NCI-H187 (cell line): Measurements from ENCODE around the gene MISP3.

Experiments used
- DNase-seq, 2 experiments: peaks; one replicate each; lab custom pipeline; 2025; lab: John Stamatoyannopoulos, UW

Gene MISP3

GRCh38 chr19:14080887-14081796 is 8.6 kb downstream of the MISP3 start:
- DNase-seq = peak; percentile 85 to 87

DNA sequence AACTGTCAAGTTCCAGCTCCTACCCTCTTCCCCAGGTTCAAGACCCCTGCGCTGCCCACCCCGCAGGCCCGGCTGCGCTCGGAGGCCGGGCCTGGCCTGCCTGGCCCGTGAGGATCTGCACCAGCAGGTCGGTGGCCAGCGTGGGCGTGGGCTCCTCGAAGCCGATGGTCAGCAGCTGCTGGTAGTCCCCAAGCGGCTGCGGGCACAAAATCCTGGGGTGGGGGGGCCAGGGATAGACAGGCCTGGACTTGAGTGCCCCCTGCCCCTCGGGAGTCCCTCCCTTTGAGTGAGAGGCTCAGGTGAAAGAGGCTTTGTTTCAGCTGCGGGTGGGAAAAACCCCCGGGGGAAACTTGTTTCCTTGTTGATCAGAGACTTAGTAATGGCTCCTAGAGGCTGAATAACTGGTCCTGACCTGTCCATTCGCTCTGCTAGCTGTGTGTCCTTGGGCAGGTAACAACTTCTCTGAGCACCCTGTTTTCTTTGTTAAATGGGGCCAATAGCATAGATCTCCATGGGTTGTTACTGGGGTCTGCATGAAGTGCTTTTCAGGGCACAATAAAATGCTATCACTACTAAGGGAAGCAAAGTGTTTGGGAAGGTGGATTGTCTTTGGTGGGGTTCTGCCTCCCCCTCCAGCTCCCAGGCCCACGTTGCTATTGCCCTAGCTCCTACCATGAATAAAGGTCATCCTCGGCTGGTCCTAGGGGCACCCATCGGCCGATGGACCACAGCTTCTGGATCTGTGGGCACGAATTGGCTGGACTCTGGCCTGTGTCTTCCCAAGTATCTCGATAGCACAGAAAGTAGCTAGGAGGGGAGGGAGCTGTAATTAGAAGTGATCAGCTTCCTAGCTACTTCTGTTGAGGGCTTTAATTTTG is 9.4 kb downstream of the MISP3 start:
- DNase-seq = no peak

GRCh38 chr19:14082675-14082960 is 10.0 kb downstream of the MISP3 start:
- DNase-seq = no peak

- DNase-seq = no peak
Measured at GRCh38 chr19:14085309-14085995, 12.9 kb downstream of the MISP3 start, which contains the start of gene C19orf67. C19orf67 (minus strand) TSS chr19:14085783; CDS start chr19:14085627, 156 bp downstream.

DNA sequence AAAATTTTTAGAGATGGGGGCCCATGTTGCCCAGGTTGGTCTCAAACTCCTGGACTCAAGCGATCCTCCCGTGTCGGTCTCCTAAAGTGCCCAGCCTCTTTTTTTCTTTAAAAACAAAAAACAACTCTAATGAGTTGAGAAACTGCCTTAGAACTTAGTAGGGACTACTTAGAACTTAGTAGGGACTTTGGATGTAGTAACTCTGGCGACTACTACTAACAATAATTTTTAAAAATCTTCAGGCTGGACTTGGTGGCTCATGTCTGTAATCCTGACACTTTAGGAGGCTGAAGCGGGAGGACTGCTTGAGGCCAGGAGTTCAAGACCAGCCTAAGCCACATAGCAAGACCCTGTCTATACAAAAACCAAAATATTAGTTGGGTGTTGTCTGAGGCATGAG is 13.5 kb downstream of the MISP3 start:
- DNase-seq = no peak

- DNase-seq = no peak
Measured at GRCh38 chr19:14088634-14089411, 16.2 kb downstream of the MISP3 start.

GRCh38 chr19:14089412-14089661 is 16.8 kb downstream of the MISP3 start:
- DNase-seq = no peak

DNA sequence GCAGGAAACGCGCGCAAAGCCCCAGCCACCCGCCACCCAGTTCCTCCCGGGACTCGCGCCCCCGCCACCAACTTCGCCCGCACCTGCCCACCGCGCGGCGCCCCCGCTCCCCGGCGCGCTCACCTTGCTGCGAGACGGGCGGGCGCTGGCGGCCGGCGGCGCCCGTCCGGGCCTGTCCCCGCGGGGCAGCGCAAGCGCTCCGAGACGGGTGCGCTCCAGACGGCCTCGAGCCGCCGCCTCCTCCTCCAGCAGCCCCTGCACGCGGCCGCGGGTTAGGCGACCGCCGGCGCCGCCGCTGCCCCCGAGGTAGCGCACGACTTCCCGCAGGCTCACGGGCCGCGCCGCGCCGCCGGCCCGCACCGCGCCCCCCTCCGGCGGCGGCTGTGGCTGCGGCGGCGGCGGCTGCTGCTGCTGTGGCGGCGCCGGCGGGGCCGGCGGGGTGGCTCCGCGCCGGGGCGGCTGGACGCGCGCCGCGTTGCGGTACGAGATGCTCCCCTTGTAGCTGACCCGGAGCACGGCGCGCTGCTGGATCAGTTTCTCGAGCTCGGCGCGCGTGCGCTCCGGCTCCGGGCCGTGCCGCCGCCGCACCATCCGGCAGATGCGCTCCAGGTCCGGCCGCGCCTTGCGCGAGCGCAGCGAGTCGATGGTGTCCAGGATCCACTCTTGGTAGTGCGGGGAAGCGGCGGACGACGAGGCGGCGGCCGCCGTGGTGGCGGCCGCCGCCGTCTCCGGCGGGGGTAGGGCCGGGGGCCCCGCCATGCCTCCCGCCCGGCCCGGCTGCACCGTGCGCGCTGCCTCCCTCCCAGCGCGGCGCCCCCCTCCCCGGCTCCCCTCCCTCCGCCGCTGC is 17.3 kb downstream of the MISP3 start:
- DNase-seq = no peak

DNA sequence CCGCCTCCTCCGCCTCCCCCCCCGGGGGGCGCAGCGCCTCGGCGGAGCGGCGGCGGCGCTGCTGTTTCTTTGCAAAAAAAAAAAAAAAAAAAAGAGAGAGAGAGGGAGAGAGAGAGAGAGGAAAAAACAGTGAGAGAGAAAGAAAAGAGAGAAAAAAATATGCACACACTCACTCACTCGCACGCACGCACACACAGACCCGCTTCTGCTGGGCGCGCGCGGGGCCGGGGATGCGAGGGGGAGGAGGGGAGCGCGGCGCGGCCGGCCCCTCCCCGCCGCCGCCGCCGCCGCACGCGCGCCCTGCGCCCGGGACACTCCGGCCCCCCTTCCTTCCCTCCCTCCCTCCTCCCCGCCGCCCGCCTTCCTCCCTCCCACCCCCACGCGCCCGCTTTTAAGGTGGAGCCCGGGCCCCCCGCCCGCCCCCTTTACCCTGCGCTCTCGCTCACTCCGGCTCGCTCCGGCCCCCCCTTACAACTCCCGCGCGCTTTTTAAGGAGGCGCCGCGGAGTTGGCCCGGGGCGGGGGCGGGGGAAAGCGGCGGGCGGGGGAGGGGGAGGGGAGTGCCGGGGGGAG is 18.0 kb downstream of the MISP3 start, which contains the start of gene SAMD1:
Gene SAMD1 (minus strand): TSS at position 243 of the 572 bp plus-strand sequence.
- DNase-seq = peak in 1 of 2 experiments; percentile 69

GRCh38 chr19:14091081-14091812 is 18.7 kb downstream of the MISP3 start:
- DNase-seq = peak in 1 of 2 experiments; percentile 66

DNA sequence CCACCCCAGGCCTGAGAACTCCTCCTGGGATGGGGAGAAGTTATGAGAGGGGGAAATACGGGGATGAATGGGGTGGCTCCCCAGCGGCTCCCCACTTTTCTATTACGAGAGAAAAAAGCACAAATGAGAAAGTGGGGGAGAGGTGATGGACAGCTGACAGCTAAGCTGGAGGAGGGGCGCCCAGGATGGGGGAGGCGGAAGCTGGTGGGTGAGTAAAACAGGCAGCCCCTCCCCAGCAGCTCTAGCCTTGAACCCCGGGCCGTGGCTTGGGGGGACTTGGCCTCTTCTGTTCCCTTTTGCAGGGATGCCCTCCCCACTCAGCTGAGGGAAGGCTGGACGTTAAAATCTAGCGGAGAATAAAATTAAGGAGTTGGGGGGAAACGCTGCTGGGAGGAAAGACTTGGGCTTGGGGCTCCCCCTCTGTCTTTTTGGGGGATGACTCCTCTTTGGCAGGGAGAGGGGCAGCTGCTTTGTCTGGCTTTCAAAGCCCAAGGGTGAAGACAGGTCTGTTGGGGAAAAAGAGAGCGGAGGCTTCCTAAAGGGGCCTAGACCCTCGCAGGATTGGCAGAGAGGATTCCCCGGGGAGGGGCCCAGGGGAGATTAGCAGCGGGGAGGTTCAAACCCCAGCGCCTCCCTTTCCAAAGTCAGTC is 19.4 kb downstream of the MISP3 start:
- no peak for DNase-seq

GRCh38 chr19:14093117-14093823 is 20.7 kb downstream of the MISP3 start:
- no peak for DNase-seq

DNA sequence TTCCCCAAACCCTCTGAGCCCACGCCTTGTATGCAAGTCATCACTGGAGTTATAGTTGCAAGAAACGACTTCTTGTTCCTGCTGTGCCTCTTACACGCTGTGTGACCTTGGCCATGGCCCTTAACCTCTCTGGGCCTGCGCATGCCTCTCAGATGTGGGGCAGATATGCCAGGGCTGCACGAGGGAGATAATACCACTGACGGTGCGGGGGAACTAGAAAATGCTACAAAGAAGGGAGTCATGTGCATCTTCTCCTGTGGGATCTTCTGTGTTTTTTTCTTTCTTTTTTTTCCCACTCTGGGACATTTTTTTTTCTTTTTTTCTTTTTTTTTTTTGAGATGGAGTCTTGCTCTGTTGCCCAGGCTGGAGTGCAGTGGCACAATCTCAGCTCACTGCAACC is 22.3 kb downstream of the MISP3 start:
- DNase-seq = no peak

DNA sequence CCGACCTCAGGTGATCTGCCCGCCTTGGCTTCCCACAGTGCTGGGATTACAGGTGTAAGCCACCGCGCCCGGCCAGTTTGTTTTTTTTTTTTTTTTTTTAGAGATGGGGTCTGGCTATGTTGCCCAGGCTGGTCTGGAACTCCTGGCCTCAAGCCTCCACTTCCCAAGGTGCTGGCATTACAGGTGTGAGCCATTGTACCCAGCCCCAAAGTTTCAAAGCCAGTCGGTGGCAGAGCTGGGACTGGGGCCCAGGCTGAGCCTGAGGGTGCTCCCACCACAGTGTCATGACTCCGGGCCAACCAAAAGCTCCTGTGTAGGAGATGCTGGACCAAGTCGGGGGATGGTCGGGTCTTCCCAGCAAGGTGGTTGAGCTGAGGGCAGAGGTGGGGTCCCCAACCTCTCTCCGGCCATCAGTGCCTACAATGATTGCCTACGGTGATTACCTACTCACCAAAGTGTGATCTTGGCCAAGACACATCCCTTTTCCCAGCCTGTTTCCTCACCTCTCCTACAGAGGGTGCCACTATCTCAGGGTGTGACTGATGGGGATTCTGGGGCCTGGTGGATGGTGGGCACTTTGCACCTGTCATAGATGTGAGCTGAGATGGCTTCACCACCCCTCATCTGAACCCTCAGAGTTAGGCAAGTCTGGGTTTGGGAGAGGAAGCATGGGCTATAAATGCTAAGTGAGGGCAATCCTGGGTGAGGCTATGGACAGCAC is 23.8 kb downstream of the MISP3 start:
- no peak for DNase-seq

- DNase-seq = no peak
Measured at GRCh38 chr19:14097532-14098151, 25.1 kb downstream of the MISP3 start.

GRCh38 chr19:14101003-14101545 is 28.5 kb downstream of the MISP3 start:
- DNase-seq = no peak

DNA sequence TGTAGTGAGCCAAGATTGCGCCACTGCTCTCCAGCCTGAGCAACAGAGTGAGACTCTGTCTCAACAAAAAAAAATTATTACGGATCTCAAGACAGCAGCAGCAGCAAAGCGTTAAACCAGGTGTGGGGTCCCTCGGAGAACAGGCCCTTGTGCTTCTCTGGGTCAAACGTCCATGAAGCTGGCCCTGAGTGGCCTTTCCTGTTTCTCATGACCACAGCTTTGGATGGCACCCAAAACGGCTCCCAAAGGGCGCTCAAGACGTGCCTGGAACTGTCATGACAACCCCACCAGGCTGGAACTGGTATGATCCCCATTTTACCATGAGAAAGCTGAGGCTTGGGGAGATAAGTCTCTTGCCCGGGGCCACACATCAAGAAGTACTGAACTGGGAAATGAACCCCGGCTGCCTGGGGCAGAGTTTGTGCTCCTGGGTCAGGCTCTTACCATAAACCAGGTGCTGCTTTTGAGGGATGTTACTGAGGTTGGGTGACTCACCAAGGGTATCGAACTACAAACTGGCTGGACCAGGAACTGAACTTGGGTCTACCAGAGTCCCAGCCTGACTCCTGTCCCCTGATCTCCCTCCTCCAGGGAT is 29.6 kb downstream of the MISP3 start:
- DNase-seq = no peak
